Ovary (tissue), 9 donors: ENCODE results near the gene BRPF1. TPM values are rescaled to one million over a fixed set of nuclear protein-coding genes. Genes with fewer than 3 reads are reported as not detected.

ENCODE experiments used
- DNase-seq, 5 donors: peaks; one replicate each; pipeline ENCODE4 v3.0.0-alpha.2; 2019 to 2020
- H3K27ac ChIP-seq, 2 donors: fragments of 200-600 bp; one replicate each; pipeline versions ENCODE4 v1.5.1 to v1.8.0; 2019 to 2022
- H3K27me3 ChIP-seq: fragments of 200-600 bp; one replicate; pipeline ENCODE4 v1.8.0; 2022
- H3K36me3 ChIP-seq: fragments of 200-600 bp; sonication (generic); one replicate; pipeline ENCODE4 v1.5.1; 2019
- H3K4me1 ChIP-seq: one replicate; pipeline ENCODE4 v1.8.1; 2013; ENCODE audit warnings: mild to moderate bottlenecking, moderate library complexity; ENCODE audit not compliant: insufficient read depth
- H3K4me3 ChIP-seq: fragments of 200-600 bp; sonication (generic); one replicate; pipeline ENCODE4 v1.5.1; 2017
- H3K9me3 ChIP-seq, 2 donors: fragments of 200-600 bp in 1 of 2; sonication (generic) in 1 of 2; one replicate each; pipeline versions ENCODE4 v1.5.1 to v1.8.1; 2013 to 2019; ENCODE audit warnings: mild to moderate bottlenecking in 1 of 2, moderate library complexity in 1 of 2
- CTCF ChIP-seq, 3 donors: fragments of 450-650 bp in 2 of 3; fragments of 200-600 bp in 1 of 3; IDR thresholded peaks; one replicate each; pipeline versions ENCODE4 v1.5.1 to v1.8.0; 2016 to 2022; ENCODE audit warnings: antibody characterized with exemption in 3 of 3, mild to moderate bottlenecking in 1 of 3
- EP300 ChIP-seq: sonication (generic); formaldehyde crosslinking; IDR thresholded peaks from one replicate; pipeline ENCODE4 v1.6.1; 2017; ENCODE audit warnings: antibody characterized with exemption
- POLR2A ChIP-seq: fragments of 450-650 bp; IDR thresholded peaks from one replicate; pipeline ENCODE4 v1.6.1; 2017; ENCODE audit warnings: antibody characterized with exemption, mild to moderate bottlenecking, moderate library complexity
- WGBS, 3 donors: extraction: QIAGEN DNeasy Blood & Tissue Kit in 1 of 3; methylation state at CpG; one replicate each; pipeline versions ENCODE4 v1.1.5 to v1.1.7; 2013 to 2017; 5-methylcytosine and 5-hydroxymethylcytosine counted together
- intact Hi-C, 4 donors: fragments of 100-400 bp; cut with DNase I; formaldehyde crosslinking; loops; one replicate each; pipeline versions ENCODE4 v1.11.0 to v1.15.1; 2022 to 2023
- polyA plus RNA-seq, 2 donors: library from polyadenylated mRNA; stranded (reverse); fragments of 200-250 nt in 1 of 2; fragments of 350-450 nt in 1 of 2; fragmentation: Illumina TruSeq in 1 of 2; extraction: RNeasy Lipid Tissue Mini Kit (QIAGEN cat#74804) in 1 of 2; gene quantifications; one replicate each; pipeline ENCODE4 v1.2.3, GENCODE V29; 2013 to 2014
- total RNA-seq, 7 donors: library from RNA; depleted of rRNA in 2 of 7; stranded (reverse); fragments of >200 nt in 2 of 7; fragmentation: NEBNext Ultra II Directional in 3 of 7; extraction: Animal tissue kit (Norgen Biotek cat#: 25700) in 3 of 7; gene quantifications; one replicate each; pipeline versions ENCODE4 v1.1.0 to v1.2.4, GENCODE V29; 2016 to 2023
- donor health status: DM: no; HTN: no; CAD: no; lungs with moderate emphysema.
- donor health status: DM: no; HTN: no; CAD: no.
- donor health status: Bipolar disorder and iron deficiency.
- donor health status: DM: yes; HTN: yes; CAD: no.
- donor health status: DM: no; HTN: no; CAD: no.
- donor health status: DM: yes; HTN: yes; CAD: no.

The BRPF1 gene
- total and polyA plus RNA-seq, 9 donors: 7.2 to 26.4 (median 16.7) TPM

GRCh38 chr3:9797196-9797945, 65.8 kb downstream of the BRPF1 start:
- TF ChIP-seq POLR2A (no peak), CTCF (IDR thresholded peaks at IDR 0.05) (no peak), EP300 (no peak)
- H3K27ac ChIP-seq: no peak overlapping the region
- WGBS, 3 donors: 87 to 92% (median 91%) methylated on average over 12 of the region's 12 CpGs
- peaks cover 6% of the 10 kb centered on the region for H3K4me1 ChIP-seq
- intact Hi-C loops: loop anchor here in 1 of 4 donors (10.0 kb wide), 1 partner anchor 63 kb away; the partner anchor contains the start of gene BRPF1
- H3K4me3 ChIP-seq: no peak overlapping the region
- H3K9me3 ChIP-seq: no peaks in the 10 kb centered on the region
- H3K36me3 ChIP-seq: peaks cover 3% of the 10 kb centered on the region
- DNase-seq: no peak
- no peaks in the 10 kb centered on the region for H3K27me3 ChIP-seq

Other genes starting within 250 kb of the BRPF1 start
- gene LHFPL4, start 177.9 kb upstream of the BRPF1 start, total RNA-seq: under 1 TPM in 2 of 7 donors, not detected in 5; 0.05 to 0.51 TPM
- not detected for gene LHFPL4, start 177.9 kb upstream of the BRPF1 start, polyA plus RNA-seq
- 10 to 100 TPM; 18.0 to 27.2 (median 23.9) TPM for gene MTMR14, start 82.2 kb upstream of the BRPF1 start, total RNA-seq
- gene MTMR14, start 82.2 kb upstream of the BRPF1 start, polyA plus RNA-seq: 10 to 100 TPM; 22.7 to 29.2 TPM
- gene CPNE9, start 27.9 kb upstream of the BRPF1 start, total RNA-seq: not detected
- gene CPNE9, start 27.9 kb upstream of the BRPF1 start, polyA plus RNA-seq: under 1 TPM in 1 of 2 donors, not detected in 1; 0.07 TPM
- gene OGG1, start 18.2 kb downstream of the BRPF1 start, total RNA-seq: 10 to 100 TPM; 16.8 to 54.3 (median 31.5) TPM
- 10 to 100 TPM; 28.1 to 28.9 TPM for gene OGG1, start 18.2 kb downstream of the BRPF1 start, polyA plus RNA-seq
- gene CAMK1, start 38.2 kb downstream of the BRPF1 start, total RNA-seq: 10 to 100 TPM; 38.4 to 67.3 (median 48.4) TPM
- gene CAMK1, start 38.2 kb downstream of the BRPF1 start, polyA plus RNA-seq: 10 to 100 TPM; 34.8 to 38.7 TPM
- gene TADA3, start 60.7 kb downstream of the BRPF1 start, total RNA-seq: 10 to 100 TPM; 49.4 to 77.9 (median 67.4) TPM
- gene TADA3, start 60.7 kb downstream of the BRPF1 start, polyA plus RNA-seq: 10 to 100 TPM; 45.5 to 49.5 TPM
- 100 to 1,000 TPM in 3 of 7 donors, 10 to 100 TPM in 4; 58.3 to 123 (median 85.1) TPM for gene ARPC4, start 61.3 kb downstream of the BRPF1 start, total RNA-seq
- 100 to 1,000 TPM in 1 of 2 donors, 10 to 100 TPM in 1; 75.2 to 189 TPM for gene ARPC4, start 61.3 kb downstream of the BRPF1 start, polyA plus RNA-seq
- gene TTLL3, start 78.5 kb downstream of the BRPF1 start, total RNA-seq: 10 to 100 TPM; 53.4 to 94.4 (median 65.1) TPM
- gene TTLL3, start 78.5 kb downstream of the BRPF1 start, polyA plus RNA-seq: 10 to 100 TPM; 43.0 to 62.0 TPM
- 10 to 100 TPM; 23.3 to 32.2 (median 26.9) TPM for gene RPUSD3, start 112.3 kb downstream of the BRPF1 start, total RNA-seq
- 10 to 100 TPM; 19.4 to 21.5 TPM for gene RPUSD3, start 112.3 kb downstream of the BRPF1 start, polyA plus RNA-seq
- 1 to 10 TPM in 2 of 7 donors, under 1 TPM in 1, not detected in 4; 0.23 to 3.0 (median 1.2) TPM for gene CIDEC, start 148.5 kb downstream of the BRPF1 start, total RNA-seq
- gene CIDEC, start 148.5 kb downstream of the BRPF1 start, polyA plus RNA-seq: 1 to 10 TPM in 1 of 2 donors, not detected in 1; 1.4 TPM
- gene JAGN1, start 158.9 kb downstream of the BRPF1 start, total RNA-seq: 10 to 100 TPM; 25.7 to 39.9 (median 31.6) TPM
- gene JAGN1, start 158.9 kb downstream of the BRPF1 start, polyA plus RNA-seq: 10 to 100 TPM; 36.2 to 54.0 TPM
- gene IL17RE, start 171.1 kb downstream of the BRPF1 start, total RNA-seq: 1 to 10 TPM in 6 of 7 donors, under 1 TPM in 1; 0.48 to 3.6 (median 1.3) TPM
- 1 to 10 TPM; 1.1 to 2.0 TPM for gene IL17RE, start 171.1 kb downstream of the BRPF1 start, polyA plus RNA-seq
- 10 to 100 TPM; 24.0 to 46.5 (median 37.4) TPM for gene IL17RC, start 185.4 kb downstream of the BRPF1 start, total RNA-seq
- gene IL17RC, start 185.4 kb downstream of the BRPF1 start, polyA plus RNA-seq: 10 to 100 TPM; 14.2 to 34.1 TPM
- 10 to 100 TPM; 11.2 to 35.2 (median 29.0) TPM for gene CRELD1, start 202.1 kb downstream of the BRPF1 start, total RNA-seq
- 10 to 100 TPM; 18.3 to 31.8 TPM for gene CRELD1, start 202.1 kb downstream of the BRPF1 start, polyA plus RNA-seq
- 1 to 10 TPM; 1.4 to 6.0 (median 2.6) TPM for gene PRRT3, start 220.7 kb downstream of the BRPF1 start, total RNA-seq
- 1 to 10 TPM; 1.0 TPM for gene PRRT3, start 220.7 kb downstream of the BRPF1 start, polyA plus RNA-seq